HG03469 (cell line): ENCODE measurements around the gene METTL13.

ENCODE experiments used
- ATAC-seq: cut with Tn5 transposase; IDR thresholded peaks from one replicate; pipeline ENCODE4 v1.9.1; 2021; ENCODE audit warnings: mild to moderate bottlenecking, moderate library complexity, moderate number of reproducible peaks; ENCODE audit not compliant: unreplicated experiment

METTL13 gene

DNA sequence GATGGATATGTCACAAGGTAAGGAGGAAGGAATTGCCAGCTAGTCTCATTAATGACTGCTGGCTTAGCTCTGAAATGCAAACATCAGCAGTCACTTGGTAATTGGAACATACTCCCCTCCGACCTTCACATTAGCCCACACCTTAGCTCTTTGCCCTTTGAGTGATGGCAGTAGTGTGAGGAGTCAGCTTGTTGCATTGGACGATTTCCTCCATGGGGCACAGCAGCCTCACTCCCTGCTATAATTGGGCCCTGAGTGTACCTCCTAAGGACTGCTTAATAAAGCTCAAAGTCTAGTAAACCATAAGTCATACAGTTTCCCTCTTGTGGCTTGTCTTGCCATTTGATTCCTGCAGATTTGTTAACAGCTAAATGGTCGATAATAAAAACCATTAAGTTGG, 19.4 kb downstream of the METTL13 start:
- no peak for ATAC-seq

DNA sequence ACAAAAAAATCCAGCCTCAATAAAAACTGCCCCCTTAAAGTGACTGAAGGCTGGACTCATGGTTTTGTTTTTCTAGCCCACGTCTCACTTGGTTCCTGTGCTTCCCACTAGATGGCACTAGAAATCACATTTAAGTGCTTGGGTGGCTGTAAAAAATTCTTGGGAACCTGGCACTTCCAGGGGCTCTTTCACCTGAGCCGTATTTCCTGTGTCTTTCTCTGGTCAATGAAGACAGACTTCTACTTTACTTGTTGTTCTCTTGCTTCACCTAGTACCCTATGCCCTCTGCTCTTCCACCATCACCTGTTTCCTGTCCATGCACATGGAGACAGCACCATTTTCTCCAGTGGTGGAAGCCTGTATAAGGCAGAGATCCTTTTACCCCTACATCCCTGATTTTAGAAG, 20.0 kb downstream of the METTL13 start:
- ATAC-seq = no peak

DNA sequence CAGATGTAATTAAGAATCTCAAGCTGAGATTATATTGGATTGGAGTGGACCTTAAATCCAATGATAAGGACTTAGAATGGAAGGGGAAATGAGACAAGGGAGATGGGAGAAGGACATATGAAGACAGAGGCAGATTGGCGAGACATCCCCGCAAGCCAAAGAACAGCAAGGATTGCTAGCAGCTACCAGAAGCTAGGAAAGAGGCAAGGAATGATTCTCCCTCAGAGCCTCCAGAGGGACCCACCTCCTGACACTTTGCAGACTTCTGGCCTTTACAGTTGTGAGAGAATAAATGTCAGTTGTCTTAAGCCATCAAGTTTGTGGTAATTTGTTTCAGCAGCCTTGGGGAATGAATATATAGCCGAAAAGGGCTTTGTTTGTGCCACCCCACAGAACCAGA, 20.7 kb downstream of the METTL13 start:
- ATAC-seq = no peak

DNA sequence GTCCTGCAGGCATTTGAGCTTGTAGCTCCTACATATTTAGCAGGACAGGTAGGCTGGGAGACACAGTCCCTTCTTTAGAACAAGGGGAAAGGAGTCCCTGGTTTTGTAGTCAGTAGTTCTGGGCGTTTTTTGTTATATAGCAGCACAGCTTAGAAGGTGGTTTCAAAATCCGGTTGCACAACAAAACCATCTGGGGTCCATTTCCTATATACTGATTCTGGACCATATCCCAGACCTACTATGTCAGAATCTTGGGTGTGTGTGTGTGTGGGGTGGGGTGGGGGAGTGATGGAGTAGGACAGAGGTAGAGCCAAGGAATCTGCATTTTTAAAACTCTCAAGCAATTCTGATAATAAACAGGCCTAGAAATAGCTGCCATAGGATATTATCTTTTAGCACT, 21.6 kb downstream of the METTL13 start:
- ATAC-seq = no peak

DNA sequence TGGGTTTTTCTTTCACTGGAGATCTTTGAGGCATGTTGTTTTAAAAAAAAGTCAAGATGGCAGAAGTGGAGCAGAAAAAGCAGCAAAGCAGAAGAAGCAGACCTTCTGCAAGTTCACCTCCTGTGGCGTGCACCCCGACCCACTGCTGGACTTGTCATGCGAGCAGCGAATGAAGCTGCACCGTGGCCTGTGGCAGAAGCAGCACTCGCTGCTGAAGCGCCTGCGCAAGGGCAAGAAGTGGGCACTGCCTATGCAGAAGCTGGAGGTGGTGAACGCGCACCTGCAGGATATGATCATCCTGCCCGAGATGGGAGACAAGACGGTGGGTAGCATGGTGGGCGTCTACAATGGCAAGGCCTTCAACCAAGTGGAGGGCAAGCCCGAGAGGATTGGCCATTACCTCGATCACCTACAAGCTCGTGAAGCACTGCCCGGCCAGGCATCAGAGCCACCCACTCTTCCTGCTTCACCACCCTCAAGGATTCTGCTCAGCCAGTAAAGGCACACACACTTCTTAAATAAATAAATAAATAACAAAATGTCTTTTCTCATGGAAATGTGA, 22.1 kb downstream of the METTL13 start:
- no peak for ATAC-seq

DNA sequence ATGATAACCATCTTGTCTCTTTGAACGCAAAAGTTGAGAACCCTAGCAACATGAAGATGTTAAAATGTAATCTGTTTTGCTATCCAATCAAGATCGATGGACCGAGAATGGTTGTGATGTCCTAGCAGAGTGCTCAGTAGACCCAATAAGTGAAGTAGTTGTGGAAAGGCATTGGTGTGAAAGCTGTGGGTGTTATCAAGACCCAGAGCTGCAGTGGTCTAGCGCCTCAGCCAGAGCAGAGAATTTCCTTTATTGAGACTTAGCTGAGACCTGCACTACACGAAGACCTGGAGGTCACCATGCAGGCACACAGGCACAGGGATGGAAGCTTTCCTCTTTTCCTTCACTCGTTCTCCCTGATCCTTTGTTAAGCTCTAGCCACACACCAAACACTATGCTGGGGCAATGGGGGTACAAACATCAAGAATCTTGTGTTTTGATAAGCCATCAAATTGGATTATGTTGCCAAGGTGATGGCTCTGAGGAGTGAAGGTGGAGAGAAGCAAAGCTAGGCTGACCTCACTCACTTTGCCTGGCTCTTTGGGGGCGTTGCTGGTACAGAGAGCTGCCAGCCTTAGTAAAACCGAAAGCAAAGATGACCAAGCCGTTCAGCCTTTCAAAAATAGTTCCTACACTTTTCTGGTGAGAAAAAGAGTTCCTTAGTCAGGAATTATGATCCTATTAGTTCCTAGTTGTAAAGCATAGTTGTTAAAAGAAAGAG, 24.1 kb downstream of the METTL13 start:
- ATAC-seq = no peak

DNA sequence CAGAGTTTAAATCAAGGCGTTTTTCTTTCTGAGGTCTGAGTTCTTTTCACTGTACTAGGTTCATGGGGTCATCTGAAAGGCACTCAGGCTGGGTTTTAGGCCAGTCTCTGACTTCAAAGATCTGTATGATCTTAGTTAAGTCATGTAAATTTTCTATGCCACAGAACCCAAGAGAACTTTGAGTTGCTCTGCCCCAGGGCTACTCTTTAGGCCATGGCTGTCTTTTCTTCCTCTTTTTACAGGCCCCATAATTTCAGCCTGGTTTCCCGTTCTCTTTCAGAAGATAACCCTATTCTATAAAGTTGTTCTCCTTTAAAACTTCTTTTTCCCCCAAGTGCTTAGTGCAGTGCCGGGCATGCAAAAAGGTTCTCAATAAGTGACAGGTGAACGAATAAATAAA, 26.1 kb downstream of the METTL13 start:
- no peak for ATAC-seq

DNA sequence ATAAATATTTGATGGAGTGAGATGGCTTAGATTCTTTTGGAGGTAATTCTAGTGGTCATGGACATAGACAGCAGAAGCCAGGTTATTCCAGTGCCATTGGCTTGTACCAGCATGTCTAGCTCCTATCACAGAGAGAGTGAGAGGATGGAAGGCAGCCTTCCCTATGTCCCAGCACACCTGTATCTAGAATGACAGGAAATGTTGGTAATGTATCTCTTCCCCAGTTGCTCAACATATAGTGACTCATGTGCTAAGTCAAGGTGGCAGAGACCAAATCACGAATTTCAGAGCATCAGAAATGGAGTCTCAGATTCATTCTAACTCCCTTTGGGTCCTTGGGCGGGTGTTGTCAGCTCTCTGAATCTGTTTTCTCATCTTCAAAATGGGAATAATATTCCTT, 28.4 kb downstream of the METTL13 start:
- ATAC-seq = no peak

DNA sequence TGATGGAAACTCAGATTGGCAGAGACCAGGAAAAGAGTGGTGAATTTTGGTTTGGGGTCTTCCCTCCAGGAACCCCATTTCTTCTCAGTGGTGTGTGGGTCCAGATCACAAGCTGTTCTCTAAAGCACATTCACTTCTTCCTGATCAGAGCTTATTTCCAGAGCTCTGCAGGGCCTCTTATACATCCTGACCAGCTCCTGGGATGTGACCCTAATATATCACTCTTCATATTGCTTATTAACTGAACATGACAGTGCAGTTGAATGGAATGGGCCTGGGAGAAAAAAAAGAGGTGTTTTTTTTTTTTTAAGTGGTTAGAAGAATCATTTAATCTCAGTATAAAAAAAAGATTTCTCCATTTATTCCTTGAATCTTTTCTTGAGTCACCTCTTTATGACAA, 30.2 kb downstream of the METTL13 start:
- ATAC-seq = no peak

DNA sequence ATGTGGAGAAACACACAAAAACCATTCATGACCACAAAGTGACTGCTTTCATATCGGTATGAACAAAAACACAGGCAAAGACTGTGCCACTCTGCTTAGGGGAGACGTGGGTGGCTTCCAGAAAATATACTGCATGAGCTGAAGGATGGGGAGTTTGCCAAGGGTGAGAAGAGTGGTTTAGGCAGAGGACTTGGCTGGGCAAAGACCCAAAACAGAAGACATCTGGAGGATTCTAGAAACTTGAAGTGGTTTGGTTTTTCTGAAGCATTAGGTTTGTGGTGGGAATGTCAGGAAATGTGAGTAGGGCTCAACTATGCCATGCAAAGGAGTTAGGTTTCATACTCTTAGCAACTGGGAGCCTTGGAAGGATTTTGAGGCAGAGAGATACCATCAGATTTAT, 33.2 kb downstream of the METTL13 start:
- no peak for ATAC-seq

DNA sequence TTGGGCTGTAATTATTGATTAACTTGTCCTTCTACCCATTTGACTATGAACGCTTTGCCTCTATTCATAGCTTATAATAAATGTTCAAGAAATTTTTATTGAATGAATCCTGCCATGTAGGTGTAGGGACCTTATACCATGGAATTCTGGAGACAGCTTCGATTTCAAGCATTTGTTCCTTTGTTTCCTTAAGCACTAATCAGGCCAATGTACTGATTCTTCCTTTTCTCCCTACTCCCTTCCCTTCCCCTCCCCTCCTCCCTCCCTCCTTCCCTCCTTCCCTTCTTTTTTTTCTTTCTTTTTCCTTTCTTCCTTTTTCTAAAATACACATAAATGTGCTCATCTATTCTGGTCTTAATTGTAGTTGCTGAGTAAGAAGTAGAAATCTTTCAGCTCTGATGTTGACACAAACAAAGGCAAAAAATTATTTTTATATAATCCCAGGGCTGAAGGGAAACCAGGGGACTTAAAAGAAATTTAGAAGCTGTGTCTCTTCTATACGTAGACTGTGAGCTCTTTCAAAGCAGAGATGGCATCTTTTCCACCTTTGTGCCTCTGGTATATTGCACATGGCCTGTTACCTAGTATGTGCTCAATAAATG, 34.9 kb downstream of the METTL13 start:
- ATAC-seq = no peak

DNA sequence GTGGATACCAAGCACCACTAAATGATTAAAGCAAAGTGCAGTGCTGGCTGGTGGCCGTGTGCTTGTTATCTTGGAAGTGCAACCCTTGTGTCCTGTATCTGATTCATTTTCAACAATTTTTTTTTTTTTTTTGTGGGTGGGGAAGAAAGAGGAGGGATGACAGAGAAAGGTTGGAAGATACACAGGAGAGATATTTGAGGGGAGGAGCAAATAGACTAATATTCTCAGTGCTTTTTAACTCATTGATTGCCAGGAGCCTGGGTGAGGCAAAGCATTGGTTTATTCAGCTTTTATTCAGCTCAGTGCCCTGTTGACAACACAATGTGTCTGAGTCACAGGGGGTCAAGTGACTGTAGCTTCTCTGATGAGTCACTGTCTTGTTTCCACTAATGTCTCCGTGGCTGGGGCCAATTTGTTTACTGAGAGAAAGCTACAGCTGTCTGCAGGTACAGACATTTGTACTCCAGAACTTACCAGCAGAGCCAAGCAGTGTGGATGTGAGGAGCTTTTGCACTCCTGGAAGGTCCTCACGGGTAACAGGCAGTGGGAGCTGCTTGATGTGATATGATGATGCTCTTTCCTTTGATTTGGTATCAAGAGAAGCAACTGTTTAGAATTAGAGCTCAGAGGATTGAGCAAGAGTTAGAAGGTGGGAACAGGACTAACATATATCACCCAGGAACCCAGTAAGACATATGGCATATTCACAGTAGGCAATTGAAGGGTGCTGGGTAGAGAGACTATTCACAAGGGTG, 36.2 kb downstream of the METTL13 start:
- no peak for ATAC-seq

DNA sequence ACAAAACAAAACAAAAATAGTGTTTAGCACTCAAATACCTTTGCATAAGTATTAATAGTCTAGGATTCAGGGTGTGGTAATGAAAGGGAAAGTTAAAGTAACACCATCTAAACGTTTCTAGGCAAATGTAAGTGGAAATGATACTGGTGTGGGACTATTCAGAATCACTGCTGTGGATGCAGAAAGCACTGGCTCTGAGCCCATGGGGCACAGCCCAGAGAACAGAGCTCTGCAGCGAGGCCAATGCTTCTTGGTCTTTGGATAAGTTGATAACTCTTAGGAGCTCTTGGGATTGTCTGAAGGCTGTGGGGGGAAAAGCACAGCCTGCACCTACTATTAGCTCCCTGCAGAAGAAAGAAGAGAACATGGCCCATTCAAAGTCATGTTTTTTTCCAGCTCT, 38.5 kb downstream of the METTL13 start:
- no peak for ATAC-seq

DNA sequence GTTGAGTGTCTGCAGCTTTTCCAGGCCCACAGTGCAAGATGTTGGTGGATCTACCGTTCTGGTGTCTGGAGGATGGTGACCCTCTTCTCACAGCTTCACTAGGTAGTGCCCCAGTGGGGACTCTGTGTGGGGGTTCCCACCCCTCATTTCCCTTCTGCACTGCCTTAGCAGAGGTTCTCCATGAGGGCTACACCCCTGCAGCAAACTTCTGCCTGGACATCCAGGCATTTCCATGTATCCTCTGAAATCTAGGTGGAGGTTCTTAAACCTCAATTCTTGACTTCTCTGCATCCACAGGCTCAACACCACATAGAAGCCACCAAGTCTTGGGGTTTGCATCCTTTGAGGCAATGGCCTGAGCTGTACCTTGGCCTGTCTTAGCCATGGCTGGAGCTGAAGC, 45.5 kb downstream of the METTL13 start:
- no peak for ATAC-seq

DNA sequence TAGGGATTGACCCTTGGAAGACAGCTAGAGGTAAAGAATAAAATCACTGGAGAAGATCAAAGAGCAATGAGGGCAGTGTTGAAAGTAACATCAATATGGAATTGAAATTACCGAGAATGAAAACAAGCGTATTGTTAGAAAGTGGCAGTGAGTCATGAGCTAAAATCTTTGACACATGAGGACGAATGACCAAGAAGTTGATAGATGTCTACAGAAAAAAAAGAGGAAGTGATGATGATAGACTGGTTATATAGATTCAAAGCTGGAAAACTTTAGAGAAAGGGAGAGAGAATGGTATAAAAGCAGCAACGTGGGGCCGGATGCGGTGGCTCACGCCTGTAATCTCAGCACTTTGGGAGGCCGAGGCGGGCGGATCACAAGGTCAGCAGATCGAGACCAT, 47.3 kb downstream of the METTL13 start:
- no peak for ATAC-seq

DNA sequence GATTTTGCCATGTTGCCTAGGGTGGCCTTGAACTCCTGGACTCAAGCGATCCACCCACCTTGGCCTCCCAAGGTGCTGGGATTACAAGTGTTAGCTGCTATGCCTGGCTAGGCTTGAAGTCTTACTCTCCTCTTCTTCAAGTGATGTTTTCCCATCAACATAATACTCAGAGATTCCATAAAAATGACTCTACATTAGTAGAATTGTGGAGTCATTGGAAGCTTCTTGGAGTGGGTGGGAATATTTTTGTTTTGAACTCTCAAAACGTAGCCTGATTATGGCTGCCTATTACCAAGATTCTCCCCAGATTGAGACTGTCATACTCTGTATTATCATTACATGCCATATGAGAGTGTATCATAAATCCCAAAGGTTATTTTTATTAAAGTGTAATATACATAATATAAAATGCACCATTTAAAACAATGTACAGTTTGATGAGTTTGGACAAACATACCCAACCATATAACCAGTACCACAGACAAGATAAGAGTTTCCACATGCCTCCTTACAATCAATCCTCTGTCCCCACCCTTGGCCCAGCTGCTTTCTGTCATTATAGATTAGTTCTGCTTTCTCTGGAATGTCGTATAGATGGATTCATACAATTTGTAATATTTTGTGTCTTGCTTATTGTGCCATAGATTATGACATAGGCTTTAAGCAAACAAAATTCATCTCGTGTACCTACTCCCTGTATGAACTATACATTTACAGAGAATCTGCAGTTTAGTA, 51.8 kb downstream of the METTL13 start:
- no peak for ATAC-seq

DNA sequence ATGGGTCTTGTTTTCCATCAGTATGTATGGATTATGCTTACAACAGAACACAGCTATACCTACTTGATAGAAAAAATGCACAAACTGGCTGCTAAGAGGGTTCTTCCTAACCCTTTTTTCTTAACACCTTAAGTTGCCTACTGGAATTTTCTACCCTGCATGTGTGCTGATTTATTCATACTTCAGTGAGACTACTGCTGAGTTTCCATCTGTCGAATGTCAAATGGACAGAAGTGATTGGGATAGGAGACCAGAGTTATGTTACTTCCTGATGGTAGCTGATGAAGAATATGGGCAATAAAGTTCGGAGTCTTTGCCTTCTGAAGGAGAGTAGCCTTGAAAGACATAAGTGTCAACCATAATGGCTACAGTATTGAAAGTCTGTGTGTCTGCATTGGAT, 53.4 kb downstream of the METTL13 start:
- ATAC-seq = no peak

DNA sequence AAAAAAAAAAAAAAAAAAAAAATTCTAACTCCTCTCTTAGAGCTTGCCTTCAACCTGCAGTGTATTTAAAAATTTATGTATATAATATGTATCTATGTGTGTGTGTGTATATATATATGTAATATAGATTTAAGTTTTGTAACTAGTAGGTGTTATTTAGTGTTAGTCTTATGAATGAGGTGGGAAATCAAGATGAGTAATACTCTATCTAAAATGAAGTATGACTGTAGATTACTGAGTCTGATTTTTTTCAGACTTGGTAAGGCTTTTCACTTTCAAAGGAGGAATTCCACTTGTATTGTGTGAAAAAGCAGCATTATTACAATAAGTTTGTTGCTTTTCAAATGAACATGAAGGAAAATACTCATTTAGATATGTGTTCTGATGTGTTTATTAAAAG, 54.4 kb downstream of the METTL13 start:
- no peak for ATAC-seq

DNA sequence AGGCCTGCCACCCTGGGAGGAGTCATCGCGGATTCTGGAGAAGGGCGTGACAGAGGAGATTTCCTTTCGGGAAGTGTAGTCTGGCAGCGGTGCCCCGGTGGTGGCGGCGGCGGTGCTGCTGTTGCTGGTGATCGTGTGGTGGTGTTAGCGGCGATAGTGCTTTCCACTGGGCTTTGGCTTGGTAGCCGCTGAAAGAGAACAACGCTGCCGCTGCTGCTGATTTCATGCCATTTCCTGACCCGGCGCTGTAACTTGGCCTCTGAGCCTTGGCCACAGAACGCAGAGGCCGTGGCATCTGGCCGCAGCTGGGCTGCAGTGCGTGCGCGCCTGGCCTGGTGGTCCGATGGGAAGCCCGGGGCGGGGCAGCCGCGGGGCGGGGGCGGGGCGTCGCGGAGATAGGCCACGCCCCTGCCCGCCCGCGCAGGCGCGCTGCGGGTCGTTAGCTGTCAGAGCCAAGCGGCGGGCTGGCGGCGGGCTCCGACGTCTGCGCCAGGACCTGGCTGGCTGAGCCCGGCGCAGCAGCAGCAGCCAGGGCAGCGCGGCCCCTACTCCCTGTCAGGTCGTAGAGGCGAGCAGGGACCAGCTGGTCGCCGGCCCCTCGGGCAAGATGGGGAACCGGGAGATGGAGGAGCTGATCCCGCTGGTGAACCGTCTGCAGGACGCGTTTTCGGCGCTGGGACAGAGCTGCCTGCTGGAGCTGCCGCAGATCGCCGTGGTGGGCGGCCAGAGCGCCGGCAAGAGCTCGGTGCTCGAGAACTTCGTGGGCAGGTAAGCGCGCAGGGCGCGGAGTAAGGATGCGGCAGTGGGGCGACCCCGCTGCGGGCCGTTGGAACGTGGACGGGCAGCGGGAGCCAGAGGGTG, 59.8 kb downstream of the METTL13 start, which contains the start of gene DNM3:
Gene DNM3, plus strand, starts transcription at position 449 of the 861 bp plus-strand sequence. Its CDS starts 159 bp downstream, at position 608.
- peak; percentile 73 for ATAC-seq
